ENCODE results near the gene TRIM39. TPM values are rescaled to one million over a fixed set of nuclear protein-coding genes. Genes with fewer than 3 reads are reported as not detected.

TRIM39 gene
- total RNA-seq, 2 experiments from 2014 or later = 38.2 to 38.3 TPM

DNA sequence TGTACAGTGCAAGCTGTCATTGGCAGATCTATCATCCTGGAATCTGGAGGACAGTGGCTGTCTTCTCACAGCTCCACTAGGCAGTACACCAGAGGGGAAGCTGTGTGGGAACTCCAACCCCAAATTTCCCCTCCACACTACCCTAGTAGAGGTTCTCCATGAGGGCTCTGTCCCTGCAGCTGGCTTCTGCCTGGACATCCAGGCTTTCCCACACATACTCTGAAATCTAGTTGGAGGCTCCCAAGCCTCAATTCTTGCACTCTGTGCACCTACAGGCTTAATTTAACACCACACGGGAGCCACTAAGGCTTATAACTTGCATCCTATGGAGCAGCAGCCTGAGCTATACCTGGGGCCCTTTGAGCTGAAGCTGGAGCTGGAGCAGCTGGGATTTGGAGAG lies 43.0 kb upstream of the TRIM39 start:
- H3K36me3 Mint-ChIP-seq (ENCODE audit: low read depth) = peaks cover 75% of the 10 kb centered on the region
- CTCF ChIA-PET = no interaction called here
- H3K4me1 Mint-ChIP-seq (ENCODE audit: low read depth) = no peaks in the 10 kb centered on the region
- Histone ChIP-seq H3K27ac (ENCODE audit: low read depth in 1 of 2, low read length in 2 of 2) (no peak overlapping the region), H3K27me3 (ENCODE audit: control insufficient read depth in 1 of 2, insufficient read depth in 2 of 2, low read length in 2 of 2) (no peaks in the 10 kb centered on the region), H3K9me3 (ENCODE audit: control insufficient read depth in 1 of 2, insufficient read depth in 1 of 2, low read length in 2 of 2) (peaks cover 37 to 84% of the 10 kb centered on the region in 2 experiments), H3K4me1 (ENCODE audit: insufficient read depth, low read length) (no peaks in the 10 kb centered on the region), H3K4me3 (ENCODE audit: low read length) (no peak overlapping the region), H3K36me3 (ENCODE audit: insufficient read depth, low read length) (peaks cover 2% of the 10 kb centered on the region)
- no peak for DNase-seq
- ATAC-seq (ENCODE audit: poor library complexity) = no peak
- peaks cover 32% of the 10 kb centered on the region for H3K9me3 Mint-ChIP-seq
- no peaks in the 10 kb centered on the region for H3K27me3 Mint-ChIP-seq
- H3K27ac Mint-ChIP-seq = no peak overlapping the region
- H3K4me3 Mint-ChIP-seq = no peak overlapping the region
- intact Hi-C loops (cut with DNase I, micrococcal nuclease) = no loop called here
- TF ChIP-seq, protein P1, sequence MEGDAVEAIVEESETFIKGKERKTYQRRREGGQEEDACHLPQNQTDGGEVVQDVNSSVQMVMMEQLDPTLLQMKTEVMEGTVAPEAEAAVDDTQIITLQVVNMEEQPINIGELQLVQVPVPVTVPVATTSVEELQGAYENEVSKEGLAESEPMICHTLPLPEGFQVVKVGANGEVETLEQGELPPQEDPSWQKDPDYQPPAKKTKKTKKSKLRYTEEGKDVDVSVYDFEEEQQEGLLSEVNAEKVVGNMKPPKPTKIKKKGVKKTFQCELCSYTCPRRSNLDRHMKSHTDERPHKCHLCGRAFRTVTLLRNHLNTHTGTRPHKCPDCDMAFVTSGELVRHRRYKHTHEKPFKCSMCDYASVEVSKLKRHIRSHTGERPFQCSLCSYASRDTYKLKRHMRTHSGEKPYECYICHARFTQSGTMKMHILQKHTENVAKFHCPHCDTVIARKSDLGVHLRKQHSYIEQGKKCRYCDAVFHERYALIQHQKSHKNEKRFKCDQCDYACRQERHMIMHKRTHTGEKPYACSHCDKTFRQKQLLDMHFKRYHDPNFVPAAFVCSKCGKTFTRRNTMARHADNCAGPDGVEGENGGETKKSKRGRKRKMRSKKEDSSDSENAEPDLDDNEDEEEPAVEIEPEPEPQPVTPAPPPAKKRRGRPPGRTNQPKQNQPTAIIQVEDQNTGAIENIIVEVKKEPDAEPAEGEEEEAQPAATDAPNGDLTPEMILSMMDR (IDR thresholded peaks at IDR 0.05) = no peak
- POLR2A ChIA-PET = no interaction called here

DNA sequence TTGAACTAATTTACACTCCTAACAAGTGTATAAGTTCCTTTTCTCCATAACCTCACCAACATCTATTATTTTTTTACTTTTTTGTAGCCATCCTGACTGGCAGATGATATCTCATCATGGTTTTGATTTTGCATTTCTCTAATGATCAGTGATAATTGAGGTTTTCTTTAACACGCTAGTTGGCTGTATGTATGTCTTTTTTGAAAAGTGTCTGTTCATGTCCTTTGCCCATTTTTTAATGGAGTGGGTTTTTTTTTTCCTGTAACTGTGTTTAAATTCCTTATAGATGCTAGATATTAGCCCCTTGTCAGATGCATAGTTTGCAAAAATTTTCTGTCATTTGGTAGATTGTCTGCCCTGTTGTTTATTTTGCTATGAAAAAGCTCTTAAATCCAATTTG lies 39.6 kb upstream of the TRIM39 start:
- Histone ChIP-seq H3K4me1 (ENCODE audit: insufficient read depth, low read length) (no peaks in the 10 kb centered on the region), H3K4me3 (ENCODE audit: low read length) (no peak overlapping the region), H3K36me3 (ENCODE audit: insufficient read depth, low read length) (peaks cover 27% of the 10 kb centered on the region), H3K27me3 (ENCODE audit: control insufficient read depth in 1 of 2, insufficient read depth in 2 of 2, low read length in 2 of 2) (no peaks in the 10 kb centered on the region), H3K9me3 (ENCODE audit: control insufficient read depth in 1 of 2, insufficient read depth in 1 of 2, low read length in 2 of 2) (peaks cover 24 to 54% of the 10 kb centered on the region in 2 experiments), H3K27ac (ENCODE audit: low read depth in 1 of 2, low read length in 2 of 2) (no peak overlapping the region)
- Mint-ChIP-seq H3K9me3 (peaks cover 26% of the 10 kb centered on the region), H3K27me3 (no peaks in the 10 kb centered on the region), H3K27ac (no peak overlapping the region), H3K4me1 (ENCODE audit: low read depth) (no peaks in the 10 kb centered on the region), H3K4me3 (no peak overlapping the region), H3K36me3 (ENCODE audit: low read depth) (peaks cover 89% of the 10 kb centered on the region)
- POLR2A ChIA-PET = no interaction called here
- DNase-seq (no peak), ATAC-seq (ENCODE audit: poor library complexity) (no peak)
- intact Hi-C loops (cut with DNase I, micrococcal nuclease) = no loop called here
- CTCF ChIA-PET = no interaction called here
- TF ChIP-seq, protein P1 (IDR thresholded peaks at IDR 0.05) = no peak

DNA sequence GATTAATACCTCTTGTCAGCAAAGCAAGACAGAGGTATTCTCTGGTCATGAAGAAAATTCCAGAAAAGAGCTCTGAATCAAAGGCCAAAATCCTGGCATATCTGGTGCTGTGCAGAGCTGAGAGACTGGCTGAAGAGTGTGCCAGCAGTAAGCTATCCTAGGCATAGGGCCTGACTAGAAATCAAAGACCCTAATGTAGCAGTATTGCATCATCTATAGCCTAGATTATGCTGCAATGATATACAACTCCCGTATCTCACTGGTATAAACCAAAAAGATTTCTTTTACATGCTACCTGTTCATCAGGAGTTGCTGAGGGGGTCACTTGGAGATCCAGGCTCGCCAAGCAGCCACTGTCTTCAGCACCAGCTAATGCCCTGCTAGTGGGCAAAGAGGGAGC lies 30.9 kb upstream of the TRIM39 start:
- intact Hi-C loops (cut with DNase I, micrococcal nuclease) = no loop called here
- H3K4me1 ChIP-seq (ENCODE audit: insufficient read depth, low read length) = no peaks in the 10 kb centered on the region
- POLR2A ChIA-PET = no interaction called here
- Mint-ChIP-seq H3K27me3 (no peaks in the 10 kb centered on the region), H3K9me3 (no peaks in the 10 kb centered on the region), H3K4me3 (no peak overlapping the region), H3K4me1 (ENCODE audit: low read depth) (no peaks in the 10 kb centered on the region), H3K36me3 (ENCODE audit: low read depth) (peaks cover 63% of the 10 kb centered on the region), H3K27ac (no peak overlapping the region)
- H3K9me3 ChIP-seq (ENCODE audit: control insufficient read depth in 1 of 2, insufficient read depth in 1 of 2, low read length in 2 of 2) = no peaks in the 10 kb centered on the region
- TF ChIP-seq, protein P1 (IDR thresholded peaks at IDR 0.05) = no peak
- peaks cover 35% of the 10 kb centered on the region for H3K36me3 ChIP-seq (ENCODE audit: insufficient read depth, low read length)
- ATAC-seq (ENCODE audit: poor library complexity) (no peak), DNase-seq (no peak)
- no peaks in the 10 kb centered on the region for H3K27me3 ChIP-seq (ENCODE audit: control insufficient read depth in 1 of 2, insufficient read depth in 2 of 2, low read length in 2 of 2)
- CTCF ChIA-PET = no interaction called here
- no peak overlapping the region for H3K4me3 ChIP-seq (ENCODE audit: low read length)
- no peak overlapping the region for H3K27ac ChIP-seq (ENCODE audit: low read depth in 1 of 2, low read length in 2 of 2)

All from CD4-positive, alpha-beta T cell (primary cell).